Mesangial cell (primary cell): ENCODE data around the gene CYP26A1. TPM values are rescaled to one million over a fixed set of nuclear protein-coding genes. Genes with fewer than 3 reads are reported as not detected.

ENCODE experiments used
- total RNA-seq: library from RNA; depleted of rRNA; stranded (reverse); fragments of >200 nt; gene quantifications from 2 replicates; pipeline ENCODE4 v1.2.3, GENCODE V29; 2015

Gene CYP26A1
- 1.0 TPM in 1 of 2 replicates, not detected in the other for total RNA-seq

GRCh38 chr10:93073539-93074146, at the start of gene CYP26A1:
Gene CYP26A1, plus strand, starts transcription at chr10:93073893. Its CDS starts 42 bp downstream, at chr10:93073935.

GRCh38 chr10:93059975-93060886, 13.5 kb upstream of the CYP26A1 start, which contains the start of gene CYP26C1:
Gene CYP26C1, plus strand, starts transcription at chr10:93060798. Its CDS starts 466 bp downstream, at chr10:93061264.

Other genes starting within 250 kb of the CYP26A1 start
- gene EXOC6, start 225.4 kb upstream of the CYP26A1 start, total RNA-seq, result 3.7 and 4.7 TPM in 2 replicates
- 0.63 TPM in 1 of 2 replicates, not detected in the other for gene CYP26C1, start 13.1 kb upstream of the CYP26A1 start, total RNA-seq